GM18519 (cell line): Measurements from ENCODE around the gene NOX5.

Experiments
- ATAC-seq: cut with Tn5 transposase; IDR thresholded peaks from one replicate; pipeline ENCODE4 v1.9.1; 2021; ENCODE audit warnings: mild to moderate bottlenecking, moderate library complexity; ENCODE audit not compliant: unreplicated experiment, low FRiP score

NOX5 gene

DNA sequence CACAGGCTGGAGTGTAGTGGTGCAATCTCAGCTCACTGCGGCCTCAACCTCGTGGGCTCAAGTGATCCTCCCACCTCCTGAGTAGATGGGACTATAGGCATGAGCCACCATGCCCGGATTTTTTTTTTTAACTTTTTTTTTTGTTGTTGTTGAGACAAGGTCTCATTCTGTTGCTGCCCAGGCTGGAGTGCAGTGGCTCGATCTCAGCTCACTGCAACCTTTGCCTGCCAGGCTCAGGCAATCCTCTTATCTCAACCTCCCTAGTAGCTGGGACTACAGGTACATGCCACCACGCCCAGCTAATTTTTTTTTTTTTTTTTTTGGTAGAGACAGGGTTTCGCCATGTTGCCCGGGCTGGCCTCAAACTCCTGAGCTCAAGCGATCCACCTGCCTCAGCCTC lies 64.1 kb downstream of the NOX5 start:
- no peak for ATAC-seq

- ATAC-seq = no peak
These were observed 66.1 kb downstream of the NOX5 start for GRCh38 chr15:69080295-69081248.

GRCh38 chr15:69081310-69082004 lies 67.0 kb downstream of the NOX5 start:
- no peak for ATAC-seq

DNA sequence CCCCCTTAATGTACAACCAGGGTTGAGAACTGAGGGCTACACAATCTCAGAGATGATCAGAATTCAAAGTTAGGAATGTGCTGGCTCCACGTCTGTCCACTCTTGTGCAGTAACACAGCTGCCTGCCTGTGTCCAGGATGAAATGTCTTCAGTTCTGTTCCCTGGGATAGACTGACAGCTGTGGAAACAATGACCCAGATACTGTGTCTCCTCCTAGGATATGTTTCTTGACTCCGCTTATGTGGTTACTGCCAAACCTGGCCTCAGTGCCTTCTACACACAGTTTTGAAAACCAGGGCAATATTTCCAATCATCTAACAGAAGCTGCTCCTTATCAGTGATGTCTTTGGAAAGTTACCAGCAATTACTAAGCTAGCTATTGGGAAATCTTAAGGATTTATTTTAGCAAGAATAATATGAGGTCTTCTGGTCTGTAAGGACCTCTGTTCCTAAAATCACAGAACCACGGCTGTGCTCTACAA lies 67.6 kb downstream of the NOX5 start:
- no peak for ATAC-seq

DNA sequence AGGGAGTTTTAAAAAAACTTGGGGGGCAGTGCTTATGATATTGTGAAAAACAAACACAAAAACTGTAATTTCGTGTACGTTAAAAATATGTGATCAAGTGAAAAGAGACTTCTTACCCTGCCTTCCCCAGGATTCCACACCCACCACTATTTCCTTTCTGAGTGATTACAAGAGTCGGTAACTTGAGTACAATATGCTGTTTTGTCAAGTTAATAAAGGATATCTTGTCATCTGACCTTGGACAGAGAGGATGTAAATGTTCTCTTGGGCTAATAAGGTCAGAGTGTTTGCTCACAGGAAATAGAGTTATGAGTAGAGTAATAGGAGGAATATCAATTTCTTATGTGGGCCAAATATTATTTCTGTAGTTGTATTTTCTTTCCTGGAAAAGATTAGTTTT lies 68.1 kb downstream of the NOX5 start:
- no peak for ATAC-seq

GRCh38 chr15:69084404-69085030 lies 70.0 kb downstream of the NOX5 start:
- ATAC-seq = no peak

DNA sequence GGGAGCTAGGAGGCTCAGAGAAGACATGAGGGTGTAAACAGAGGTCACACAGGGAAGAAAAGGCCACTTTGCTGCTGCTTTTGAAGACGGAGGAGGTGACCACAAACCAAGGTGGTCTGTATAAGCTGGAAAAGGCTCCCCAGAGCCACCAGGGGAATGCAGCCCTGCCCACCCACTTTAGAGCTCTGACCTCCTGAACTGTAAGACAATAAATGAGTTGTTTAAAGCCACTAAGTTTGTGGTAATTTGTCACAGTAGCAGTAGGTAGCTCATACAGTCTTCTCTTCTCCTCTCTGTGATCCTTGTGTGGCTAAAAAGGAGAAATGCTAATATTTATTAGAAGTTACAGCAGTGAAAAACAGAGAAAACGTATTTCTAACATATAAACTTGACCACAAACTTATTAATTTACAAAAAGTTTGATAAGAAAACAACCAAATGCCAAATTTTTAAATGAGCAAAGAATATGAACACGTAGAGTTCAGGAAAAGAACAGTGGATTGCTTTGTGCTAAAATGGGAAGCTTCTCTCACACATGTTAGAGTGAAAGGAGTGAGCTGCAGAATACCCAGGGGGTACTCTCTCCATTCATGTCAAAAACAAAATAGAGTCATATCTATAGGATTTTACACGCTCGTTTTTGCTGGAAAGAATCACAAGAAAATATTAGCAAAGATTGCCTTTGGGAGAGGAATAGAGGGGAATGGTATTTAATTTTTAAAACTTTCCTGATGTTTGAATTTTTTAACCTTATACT lies 71.0 kb downstream of the NOX5 start:
- no peak for ATAC-seq

DNA sequence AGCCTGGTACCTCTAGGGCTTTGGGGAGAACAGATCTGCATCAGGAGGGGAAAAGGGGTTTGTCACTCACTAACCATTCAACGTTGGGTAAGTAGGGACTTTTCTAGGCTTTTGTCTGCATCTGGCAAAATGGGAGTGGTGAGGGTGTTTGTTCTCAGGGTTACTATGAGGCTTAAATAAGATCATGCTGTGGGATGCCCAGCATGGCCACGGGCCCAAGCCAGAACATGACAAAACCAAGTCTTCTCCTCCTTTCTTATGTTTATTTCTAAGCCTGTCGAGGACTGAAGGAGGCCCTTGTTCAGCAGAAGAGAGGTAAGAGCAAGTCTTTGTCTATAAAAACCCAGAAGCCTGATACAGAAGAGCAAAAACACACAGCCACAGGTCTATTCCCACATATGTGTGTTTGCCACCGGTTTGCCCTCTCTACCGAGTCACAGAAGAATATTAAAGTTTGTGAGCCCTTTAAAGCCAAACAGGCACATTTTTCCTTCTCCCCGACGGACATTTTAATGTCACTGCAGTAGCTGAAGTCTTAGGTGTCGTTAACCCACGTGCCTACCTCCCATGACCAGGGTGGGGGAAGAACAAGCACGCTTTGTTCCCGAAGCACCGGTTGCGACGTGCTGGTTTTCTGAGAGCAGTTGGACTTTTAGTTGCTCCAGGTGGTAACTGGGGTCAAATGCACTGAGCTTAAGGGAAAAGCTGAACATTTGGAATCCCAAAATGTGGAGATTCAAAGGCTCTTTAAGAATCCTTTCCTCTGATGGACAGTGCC lies 72.1 kb downstream of the NOX5 start:
- ATAC-seq = no peak

DNA sequence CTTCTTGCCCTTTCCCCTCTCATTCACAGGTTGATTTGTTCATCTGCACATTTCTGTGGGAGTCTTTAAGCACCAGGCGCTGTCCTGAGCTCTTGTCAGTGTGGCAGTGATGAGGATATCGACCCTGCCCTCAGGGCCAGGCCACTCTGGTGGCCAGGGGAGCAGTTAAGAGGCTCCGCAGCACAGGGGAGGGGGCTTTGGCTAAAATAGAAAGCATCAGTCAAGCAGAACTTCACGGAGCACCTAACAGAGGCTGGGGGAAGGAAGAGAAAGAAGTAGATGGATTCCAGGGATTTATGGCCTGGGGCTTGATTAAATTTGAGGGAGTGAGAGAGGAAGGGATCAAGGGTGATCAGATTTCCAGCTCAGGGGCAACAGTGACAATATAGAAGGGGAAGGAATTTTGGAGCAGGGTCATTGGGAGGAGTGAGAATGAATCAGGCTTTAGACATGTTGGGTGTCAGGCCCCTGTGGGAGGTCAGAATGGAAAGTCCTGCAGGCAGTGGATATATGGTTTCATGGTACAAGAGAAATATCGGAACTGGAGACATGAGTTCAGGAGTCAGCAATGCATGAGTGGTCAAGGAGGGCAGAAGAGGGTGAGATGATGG lies 73.0 kb downstream of the NOX5 start:
- ATAC-seq = no peak

- no peak for ATAC-seq
These were observed 73.9 kb downstream of the NOX5 start for GRCh38 chr15:69088300-69088965.

DNA sequence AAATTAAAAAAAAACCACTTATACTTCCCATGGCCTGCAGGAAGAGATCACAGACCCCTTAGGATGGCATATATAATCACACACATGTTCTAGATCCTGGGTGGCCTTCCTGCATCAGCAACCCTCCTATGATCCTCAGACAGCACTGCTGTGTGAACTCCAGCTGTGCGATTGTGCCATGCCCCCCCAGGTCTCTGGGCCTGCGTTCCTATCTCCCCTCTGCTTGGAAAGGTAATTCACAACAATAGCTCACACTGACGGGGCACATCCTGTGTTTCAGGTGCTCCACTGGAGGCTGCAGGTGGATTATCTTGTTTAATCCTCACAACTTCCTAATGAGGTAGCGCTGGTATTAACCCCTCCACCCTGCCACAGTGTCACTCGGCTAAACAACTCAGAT lies 74.8 kb downstream of the NOX5 start:
- ATAC-seq = no peak

DNA sequence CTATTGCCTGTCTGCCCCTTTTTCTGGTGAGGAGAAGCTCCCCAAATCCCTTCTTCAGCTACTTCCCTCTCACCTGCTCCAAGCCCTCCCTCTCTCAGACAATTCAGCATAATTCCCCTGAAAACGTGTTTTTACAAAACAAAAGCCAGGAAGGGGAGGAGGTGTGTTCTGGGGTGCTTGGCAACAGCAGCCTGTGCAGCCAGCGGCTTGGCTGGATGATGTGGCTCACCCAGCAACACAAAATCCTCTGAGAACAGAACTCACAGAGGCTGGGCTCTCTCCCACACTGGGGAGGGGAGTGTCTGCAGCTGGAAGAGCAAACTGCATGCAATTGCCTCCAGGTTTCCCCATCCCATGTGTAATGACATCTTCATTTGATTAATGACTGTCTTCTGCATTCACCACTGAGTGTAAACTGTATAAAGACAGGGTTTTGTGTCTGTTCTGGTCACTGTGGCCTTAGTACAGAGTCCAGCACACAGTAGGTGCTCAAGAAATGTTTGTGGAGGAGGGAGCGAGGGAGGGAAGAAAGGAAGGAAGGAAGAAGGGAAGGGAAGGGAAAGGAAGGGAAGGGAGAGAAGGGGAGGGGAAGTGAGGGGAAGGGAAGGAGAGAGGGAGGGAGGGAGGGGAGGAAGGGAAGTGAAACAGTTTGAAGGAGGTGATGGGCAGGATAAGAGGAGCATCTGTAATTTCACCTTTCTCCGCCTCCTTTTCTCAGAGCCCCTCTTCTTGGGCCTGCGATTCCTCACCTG lies 75.9 kb downstream of the NOX5 start:
- ATAC-seq = no peak

DNA sequence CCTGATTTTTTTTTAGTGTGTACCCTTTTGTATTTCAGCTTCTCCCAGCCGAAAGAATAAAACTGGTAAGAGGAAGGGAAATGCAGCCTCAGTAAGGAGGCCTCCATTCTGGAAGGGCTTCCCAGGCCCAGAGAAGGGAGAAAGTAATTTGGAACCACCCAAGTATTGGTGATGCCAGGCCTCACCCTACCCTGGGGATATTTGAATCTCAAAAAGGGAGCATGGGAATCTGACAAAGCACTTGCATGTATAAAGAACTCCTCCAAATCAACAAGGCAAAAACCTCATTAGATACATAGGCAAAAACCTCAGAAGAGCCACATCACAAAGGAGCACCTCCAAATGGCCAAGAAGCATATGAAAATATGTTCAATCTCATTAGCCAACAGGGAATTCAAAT lies 77.2 kb downstream of the NOX5 start:
- no peak for ATAC-seq

DNA sequence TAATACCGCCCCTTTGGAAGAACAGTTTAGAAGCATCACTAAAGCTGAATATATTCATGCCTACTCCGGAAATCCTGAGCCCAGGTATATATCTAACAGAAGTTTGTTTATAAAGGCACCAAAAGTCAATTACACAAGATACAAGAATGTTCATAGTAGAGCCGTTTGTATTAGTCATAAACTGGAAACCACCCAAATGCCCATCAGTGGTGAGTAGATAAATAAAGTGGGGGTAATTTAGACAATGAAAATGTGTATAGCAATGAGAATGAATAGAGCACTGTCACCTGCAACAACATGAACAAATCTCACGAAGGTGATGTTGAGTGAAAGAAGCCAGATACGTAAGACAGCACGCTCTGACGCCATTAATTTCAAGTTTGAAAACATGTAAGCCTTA lies 77.7 kb downstream of the NOX5 start:
- no peak for ATAC-seq

- ATAC-seq = no peak
These were observed 78.6 kb downstream of the NOX5 start for GRCh38 chr15:69093127-69093526.

GRCh38 chr15:69093614-69094013 lies 79.1 kb downstream of the NOX5 start:
- no peak for ATAC-seq

- no peak for ATAC-seq
These were observed 79.8 kb downstream of the NOX5 start for GRCh38 chr15:69094124-69094921.
